ENCODE data around the gene AFF1. TPM values are rescaled to one million over a fixed set of nuclear protein-coding genes. Genes with fewer than 3 reads are reported as not detected.

Gene AFF1
- total RNA-seq, 1 experiment from 2014 or later = 23.9 TPM

DNA sequence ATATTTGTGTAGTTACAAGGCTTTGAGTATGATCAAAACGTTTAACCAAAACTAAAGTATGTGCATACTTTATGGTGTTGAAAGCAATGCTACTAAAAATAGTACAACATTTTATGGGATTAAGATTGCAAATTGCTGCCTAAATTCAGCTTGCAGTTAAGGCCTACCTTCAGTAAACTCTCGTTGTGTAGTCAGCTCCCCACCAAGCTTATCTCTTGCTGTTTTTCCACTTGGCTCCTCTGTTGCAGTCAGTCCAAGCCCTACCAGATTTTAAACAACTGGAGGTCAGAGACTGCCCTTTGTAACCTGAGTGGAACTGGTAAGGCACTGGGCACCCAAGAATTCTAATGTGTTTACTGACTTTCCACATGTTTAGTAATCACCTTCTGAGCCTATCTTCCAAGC lies 25.7 kb downstream of the AFF1 start:
- in situ Hi-C loops (cut with HindIII; ENCODE audit: low pct_unique_long_range_greater_than_20kb, low sequenced_read_pairs) (no loop called here), intact Hi-C loops (cut with micrococcal nuclease; ENCODE audit: unreplicated experiment) (no loop called here)
- no peaks in the 10 kb centered on the region; the same call in 1 of the 2 replicates for H3K4me1 ChIP-seq (ENCODE audit: control insufficient read depth, insufficient read depth, low read length)
- no peaks in the 10 kb centered on the region for H3K9me3 ChIP-seq (ENCODE audit: control insufficient read depth, insufficient read depth, low read depth, low read length)
- no peak for TF ChIP-seq POLR2AphosphoS5 (IDR thresholded peaks at IDR 0.05; ENCODE audit: low read depth, low read length)
- TF ChIP-seq TCF7L2 (IDR thresholded peaks at IDR 0.05; ENCODE audit: low read depth, low read length) = no peak
- no peak for TF ChIP-seq SIN3A (IDR thresholded peaks at IDR 0.05; ENCODE audit: borderline replicate concordance, insufficient read depth, low read depth, low read length)
- TF ChIP-seq, protein P1, sequence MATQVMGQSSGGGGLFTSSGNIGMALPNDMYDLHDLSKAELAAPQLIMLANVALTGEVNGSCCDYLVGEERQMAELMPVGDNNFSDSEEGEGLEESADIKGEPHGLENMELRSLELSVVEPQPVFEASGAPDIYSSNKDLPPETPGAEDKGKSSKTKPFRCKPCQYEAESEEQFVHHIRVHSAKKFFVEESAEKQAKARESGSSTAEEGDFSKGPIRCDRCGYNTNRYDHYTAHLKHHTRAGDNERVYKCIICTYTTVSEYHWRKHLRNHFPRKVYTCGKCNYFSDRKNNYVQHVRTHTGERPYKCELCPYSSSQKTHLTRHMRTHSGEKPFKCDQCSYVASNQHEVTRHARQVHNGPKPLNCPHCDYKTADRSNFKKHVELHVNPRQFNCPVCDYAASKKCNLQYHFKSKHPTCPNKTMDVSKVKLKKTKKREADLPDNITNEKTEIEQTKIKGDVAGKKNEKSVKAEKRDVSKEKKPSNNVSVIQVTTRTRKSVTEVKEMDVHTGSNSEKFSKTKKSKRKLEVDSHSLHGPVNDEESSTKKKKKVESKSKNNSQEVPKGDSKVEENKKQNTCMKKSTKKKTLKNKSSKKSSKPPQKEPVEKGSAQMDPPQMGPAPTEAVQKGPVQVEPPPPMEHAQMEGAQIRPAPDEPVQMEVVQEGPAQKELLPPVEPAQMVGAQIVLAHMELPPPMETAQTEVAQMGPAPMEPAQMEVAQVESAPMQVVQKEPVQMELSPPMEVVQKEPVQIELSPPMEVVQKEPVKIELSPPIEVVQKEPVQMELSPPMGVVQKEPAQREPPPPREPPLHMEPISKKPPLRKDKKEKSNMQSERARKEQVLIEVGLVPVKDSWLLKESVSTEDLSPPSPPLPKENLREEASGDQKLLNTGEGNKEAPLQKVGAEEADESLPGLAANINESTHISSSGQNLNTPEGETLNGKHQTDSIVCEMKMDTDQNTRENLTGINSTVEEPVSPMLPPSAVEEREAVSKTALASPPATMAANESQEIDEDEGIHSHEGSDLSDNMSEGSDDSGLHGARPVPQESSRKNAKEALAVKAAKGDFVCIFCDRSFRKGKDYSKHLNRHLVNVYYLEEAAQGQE (IDR thresholded peaks at IDR 0.05; ENCODE audit: insufficient read depth in 1 of 2, low read depth in 2 of 2, low read length in 1 of 2) = no peak
- TF ChIP-seq, protein P2, sequence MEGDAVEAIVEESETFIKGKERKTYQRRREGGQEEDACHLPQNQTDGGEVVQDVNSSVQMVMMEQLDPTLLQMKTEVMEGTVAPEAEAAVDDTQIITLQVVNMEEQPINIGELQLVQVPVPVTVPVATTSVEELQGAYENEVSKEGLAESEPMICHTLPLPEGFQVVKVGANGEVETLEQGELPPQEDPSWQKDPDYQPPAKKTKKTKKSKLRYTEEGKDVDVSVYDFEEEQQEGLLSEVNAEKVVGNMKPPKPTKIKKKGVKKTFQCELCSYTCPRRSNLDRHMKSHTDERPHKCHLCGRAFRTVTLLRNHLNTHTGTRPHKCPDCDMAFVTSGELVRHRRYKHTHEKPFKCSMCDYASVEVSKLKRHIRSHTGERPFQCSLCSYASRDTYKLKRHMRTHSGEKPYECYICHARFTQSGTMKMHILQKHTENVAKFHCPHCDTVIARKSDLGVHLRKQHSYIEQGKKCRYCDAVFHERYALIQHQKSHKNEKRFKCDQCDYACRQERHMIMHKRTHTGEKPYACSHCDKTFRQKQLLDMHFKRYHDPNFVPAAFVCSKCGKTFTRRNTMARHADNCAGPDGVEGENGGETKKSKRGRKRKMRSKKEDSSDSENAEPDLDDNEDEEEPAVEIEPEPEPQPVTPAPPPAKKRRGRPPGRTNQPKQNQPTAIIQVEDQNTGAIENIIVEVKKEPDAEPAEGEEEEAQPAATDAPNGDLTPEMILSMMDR (IDR thresholded peaks at IDR 0.05) = no peak
- ChIA-PET CTCF (no interaction called here), POLR2A (interaction anchor here (0.6 kb wide), 1 partner anchor 8 kb away, joined by 3 read pairs; no protein-coding TSS in a partner anchor)
- BruUV-seq (replicated peaks) = no TSS peak
- no peaks in the 10 kb centered on the region for H3K27me3 ChIP-seq (ENCODE audit: control insufficient read depth, insufficient read depth, low read length)
- no peaks in the 10 kb centered on the region for H3K36me3 ChIP-seq (ENCODE audit: control insufficient read depth, insufficient read depth, low read length)
- DNase-seq (ENCODE audit: low read depth, low spot score) (no peak), ATAC-seq (no peak)
- H3K27ac ChIP-seq (ENCODE audit: low read length) = no peak overlapping the region
- no peak overlapping the region for H3K4me3 ChIP-seq (ENCODE audit: low read depth in 2 of 2, low read length in 2 of 2)

DNA sequence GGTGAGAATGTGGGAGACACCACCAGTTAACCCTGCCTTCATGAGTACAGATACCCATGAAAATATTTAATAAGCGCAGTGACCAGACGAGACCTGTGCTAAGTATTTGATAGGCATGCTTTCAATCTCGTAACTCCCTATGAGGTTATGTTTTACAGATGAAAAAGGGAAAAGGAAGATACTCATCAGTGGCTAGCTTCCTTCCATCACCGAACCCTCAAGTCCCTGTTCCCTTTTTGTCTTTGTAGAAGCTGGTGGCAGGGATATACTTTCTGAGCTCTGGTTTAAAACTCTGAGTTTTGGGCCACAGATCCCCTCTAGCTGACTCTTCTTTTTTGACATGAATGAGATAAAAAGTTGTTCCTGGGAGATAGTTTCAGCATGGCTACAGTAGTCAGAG lies 26.3 kb downstream of the AFF1 start:
- H3K4me3 ChIP-seq (ENCODE audit: low read depth in 2 of 2, low read length in 2 of 2) = no peak overlapping the region
- no TSS peak for BruUV-seq (replicated peaks)
- CTCF ChIA-PET = no interaction called here
- no peaks in the 10 kb centered on the region for H3K27me3 ChIP-seq (ENCODE audit: control insufficient read depth, insufficient read depth, low read length)
- POLR2A ChIA-PET = interaction anchor here (0.6 kb wide), 1 partner anchor 9 kb away, joined by 3 read pairs; no protein-coding TSS in a partner anchor
- H3K4me1 ChIP-seq (ENCODE audit: control insufficient read depth, insufficient read depth, low read length) = no peaks in the 10 kb centered on the region; the same call in 1 of the 2 replicates
- no peaks in the 10 kb centered on the region for H3K36me3 ChIP-seq (ENCODE audit: control insufficient read depth, insufficient read depth, low read length)
- ATAC-seq (no peak), DNase-seq (ENCODE audit: low read depth, low spot score) (no peak)
- intact Hi-C loops (cut with micrococcal nuclease; ENCODE audit: unreplicated experiment) (no loop called here), in situ Hi-C loops (cut with HindIII; ENCODE audit: low pct_unique_long_range_greater_than_20kb, low sequenced_read_pairs) (no loop called here)
- no peak for TF ChIP-seq POLR2AphosphoS5 (IDR thresholded peaks at IDR 0.05; ENCODE audit: low read depth, low read length)
- TF ChIP-seq SIN3A (IDR thresholded peaks at IDR 0.05; ENCODE audit: borderline replicate concordance, insufficient read depth, low read depth, low read length) = no peak
- TF ChIP-seq TCF7L2 (IDR thresholded peaks at IDR 0.05; ENCODE audit: low read depth, low read length) = no peak
- TF ChIP-seq, protein P1 (IDR thresholded peaks at IDR 0.05; ENCODE audit: insufficient read depth in 1 of 2, low read depth in 2 of 2, low read length in 1 of 2) = no peak
- TF ChIP-seq, protein P2 (IDR thresholded peaks at IDR 0.05) = no peak
- no peak overlapping the region for H3K27ac ChIP-seq (ENCODE audit: low read length)
- no peaks in the 10 kb centered on the region for H3K9me3 ChIP-seq (ENCODE audit: control insufficient read depth, insufficient read depth, low read depth, low read length)

Measured in Panc1 (cell line).